ENCODE results near the gene HOXD1.

HOXD1 gene

DNA sequence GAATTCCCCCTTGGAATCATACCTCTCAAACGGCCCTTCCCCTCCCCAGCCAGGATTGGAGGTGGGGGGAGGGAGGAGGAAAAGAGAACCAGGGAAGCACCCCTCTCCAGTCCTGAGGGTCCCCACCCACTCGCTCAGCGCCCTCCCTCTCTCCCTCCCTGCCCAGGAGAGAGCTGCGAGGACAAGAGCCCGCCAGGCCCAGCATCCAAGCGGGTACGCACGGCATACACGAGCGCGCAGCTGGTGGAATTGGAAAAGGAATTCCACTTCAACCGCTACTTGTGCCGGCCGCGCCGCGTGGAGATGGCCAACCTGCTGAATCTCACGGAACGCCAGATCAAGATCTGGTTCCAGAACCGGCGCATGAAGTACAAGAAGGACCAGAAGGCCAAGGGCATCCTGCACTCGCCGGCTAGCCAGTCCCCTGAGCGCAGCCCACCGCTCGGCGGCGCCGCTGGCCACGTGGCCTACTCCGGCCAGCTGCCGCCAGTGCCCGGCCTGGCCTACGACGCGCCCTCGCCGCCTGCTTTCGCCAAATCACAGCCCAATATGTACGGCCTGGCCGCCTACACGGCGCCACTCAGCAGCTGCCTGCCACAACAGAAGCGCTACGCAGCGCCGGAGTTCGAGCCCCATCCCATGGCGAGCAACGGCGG, 17.0 kb upstream of the HOXD1 start:
- H2AFZ ChIP-seq: no peak overlapping the region
- TF ChIP-seq, protein P1, sequence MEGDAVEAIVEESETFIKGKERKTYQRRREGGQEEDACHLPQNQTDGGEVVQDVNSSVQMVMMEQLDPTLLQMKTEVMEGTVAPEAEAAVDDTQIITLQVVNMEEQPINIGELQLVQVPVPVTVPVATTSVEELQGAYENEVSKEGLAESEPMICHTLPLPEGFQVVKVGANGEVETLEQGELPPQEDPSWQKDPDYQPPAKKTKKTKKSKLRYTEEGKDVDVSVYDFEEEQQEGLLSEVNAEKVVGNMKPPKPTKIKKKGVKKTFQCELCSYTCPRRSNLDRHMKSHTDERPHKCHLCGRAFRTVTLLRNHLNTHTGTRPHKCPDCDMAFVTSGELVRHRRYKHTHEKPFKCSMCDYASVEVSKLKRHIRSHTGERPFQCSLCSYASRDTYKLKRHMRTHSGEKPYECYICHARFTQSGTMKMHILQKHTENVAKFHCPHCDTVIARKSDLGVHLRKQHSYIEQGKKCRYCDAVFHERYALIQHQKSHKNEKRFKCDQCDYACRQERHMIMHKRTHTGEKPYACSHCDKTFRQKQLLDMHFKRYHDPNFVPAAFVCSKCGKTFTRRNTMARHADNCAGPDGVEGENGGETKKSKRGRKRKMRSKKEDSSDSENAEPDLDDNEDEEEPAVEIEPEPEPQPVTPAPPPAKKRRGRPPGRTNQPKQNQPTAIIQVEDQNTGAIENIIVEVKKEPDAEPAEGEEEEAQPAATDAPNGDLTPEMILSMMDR (IDR thresholded peaks at IDR 0.05): no peak
- peak overlapping the region; percentile 21 for H3K4me2 ChIP-seq (ENCODE audit: low read length)
- H3K36me3 ChIP-seq (ENCODE audit: control insufficient read depth, insufficient read depth, low read length): no peaks in the 10 kb centered on the region
- H3K27me3 ChIP-seq (ENCODE audit: control insufficient read depth, insufficient read depth, low read length): peaks cover 14% of the 10 kb centered on the region
- H3K9me3 ChIP-seq (ENCODE audit: control insufficient read depth, low read length): no peaks in the 10 kb centered on the region
- no peaks in the 10 kb centered on the region for H3K79me2 ChIP-seq
- H3K9ac ChIP-seq: no peak overlapping the region
- H3K4me3 ChIP-seq (ENCODE audit: low read depth, low read length): no peak overlapping the region
- no peak overlapping the region for H3K27ac ChIP-seq
- H3K4me1 ChIP-seq: no peaks in the 10 kb centered on the region

GRCh38 chr2:176172007-176172894, 16.2 kb upstream of the HOXD1 start:
- TF ChIP-seq, protein P1 (IDR thresholded peaks at IDR 0.05): no peak
- no peak overlapping the region for H3K27ac ChIP-seq
- H3K4me2 ChIP-seq (ENCODE audit: low read length): peak overlapping the region; percentile 21
- no peaks in the 10 kb centered on the region for H3K9me3 ChIP-seq (ENCODE audit: control insufficient read depth, low read length)
- H2AFZ ChIP-seq: no peak overlapping the region
- no peaks in the 10 kb centered on the region for H3K79me2 ChIP-seq
- no peaks in the 10 kb centered on the region for H3K4me1 ChIP-seq
- H3K4me3 ChIP-seq (ENCODE audit: low read depth, low read length): no peak overlapping the region
- H3K36me3 ChIP-seq (ENCODE audit: control insufficient read depth, insufficient read depth, low read length): no peaks in the 10 kb centered on the region
- no peak overlapping the region for H3K9ac ChIP-seq
- peaks cover 16% of the 10 kb centered on the region for H3K27me3 ChIP-seq (ENCODE audit: control insufficient read depth, insufficient read depth, low read length)

DNA sequence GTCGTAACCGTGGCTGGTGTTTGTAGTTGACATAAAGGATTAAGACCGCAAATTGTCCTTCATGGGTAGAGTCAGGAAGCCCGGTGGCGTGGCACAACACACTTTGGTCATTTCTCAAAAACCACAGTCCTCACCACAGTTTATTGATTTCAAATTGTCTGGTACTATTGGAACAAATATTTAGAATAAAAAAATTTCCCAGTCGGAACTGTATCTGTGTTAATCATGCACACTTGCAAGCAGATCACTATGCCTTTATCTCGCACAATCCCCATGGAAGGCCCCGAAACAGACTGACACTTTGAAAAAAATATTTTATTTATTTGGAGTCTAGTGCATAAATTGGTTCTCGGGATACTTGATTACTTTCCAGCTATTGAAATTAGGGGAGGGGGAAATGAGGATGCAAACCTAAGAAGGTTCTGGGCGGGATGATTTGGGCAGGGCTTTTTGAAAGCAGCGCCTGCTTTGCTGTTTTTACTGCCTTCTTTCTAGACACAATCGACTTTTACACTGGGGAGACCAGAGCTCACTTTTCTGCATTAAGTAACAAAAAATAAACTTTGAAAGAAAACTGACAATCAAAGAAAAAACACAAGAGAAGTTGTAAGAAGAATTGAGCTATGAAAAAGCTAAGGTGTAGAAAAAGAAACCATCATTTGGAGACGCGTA, 15.4 kb upstream of the HOXD1 start:
- no peaks in the 10 kb centered on the region for H3K9me3 ChIP-seq (ENCODE audit: control insufficient read depth, low read length)
- no peaks in the 10 kb centered on the region for H3K79me2 ChIP-seq
- no peak overlapping the region for H3K4me3 ChIP-seq (ENCODE audit: low read depth, low read length)
- no peak overlapping the region for H3K9ac ChIP-seq
- H3K36me3 ChIP-seq (ENCODE audit: control insufficient read depth, insufficient read depth, low read length): no peaks in the 10 kb centered on the region
- no peaks in the 10 kb centered on the region for H3K4me1 ChIP-seq
- no peak overlapping the region for H3K27ac ChIP-seq
- no peak overlapping the region for H3K4me2 ChIP-seq (ENCODE audit: low read length)
- no peak overlapping the region for H2AFZ ChIP-seq
- TF ChIP-seq, protein P1 (IDR thresholded peaks at IDR 0.05): no peak
- H3K27me3 ChIP-seq (ENCODE audit: control insufficient read depth, insufficient read depth, low read length): peaks cover 22% of the 10 kb centered on the region

GRCh38 chr2:176173567-176174381, 14.7 kb upstream of the HOXD1 start:
- no peak overlapping the region for H3K4me3 ChIP-seq (ENCODE audit: low read depth, low read length)
- no peaks in the 10 kb centered on the region for H3K36me3 ChIP-seq (ENCODE audit: control insufficient read depth, insufficient read depth, low read length)
- H3K27ac ChIP-seq: no peak overlapping the region
- H2AFZ ChIP-seq: no peak overlapping the region
- no peaks in the 10 kb centered on the region for H3K4me1 ChIP-seq
- no peak overlapping the region for H3K9ac ChIP-seq
- TF ChIP-seq, protein P1 (IDR thresholded peaks at IDR 0.05): no peak
- no peak overlapping the region for H3K4me2 ChIP-seq (ENCODE audit: low read length)
- H3K79me2 ChIP-seq: no peaks in the 10 kb centered on the region
- no peaks in the 10 kb centered on the region for H3K9me3 ChIP-seq (ENCODE audit: control insufficient read depth, low read length)
- peaks cover 23% of the 10 kb centered on the region for H3K27me3 ChIP-seq (ENCODE audit: control insufficient read depth, insufficient read depth, low read length)
